Measurements from ENCODE around the gene STK25.
"Not testable (repeated sequence)": the region's sequence is repeated elsewhere in the genome, so short reads cannot be mapped to it uniquely, and the experiment has no call there.

Gene STK25

GRCh38 chr2:241507430-241508239 lies 749 bp downstream of the STK25 start:
- peak; percentile 62 for DNase-seq

- no peak for DNase-seq
Observed at GRCh38 chr2:241506793-241507429, 1.5 kb downstream of the STK25 start.

DNA sequence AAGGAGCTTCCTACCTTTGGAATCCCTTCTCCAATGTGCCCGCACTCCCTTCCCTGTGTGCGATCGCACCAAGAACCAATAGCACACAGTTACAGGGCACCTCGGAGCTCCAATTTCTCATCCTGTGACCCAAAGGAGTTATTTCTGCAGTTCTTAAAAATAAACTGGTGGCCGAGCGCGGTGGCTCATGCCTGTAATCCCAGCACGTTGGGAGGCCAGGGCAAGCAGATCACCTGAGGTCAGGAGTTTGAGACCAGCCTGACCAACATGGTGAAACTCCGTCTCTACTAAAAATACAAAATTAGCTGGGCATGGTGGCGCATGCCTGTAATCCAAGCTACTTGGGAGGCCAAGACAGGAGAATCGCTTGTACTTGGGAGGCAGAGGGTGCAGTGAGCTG lies 2.1 kb downstream of the STK25 start:
- DNase-seq: not testable (repeated sequence)

DNA sequence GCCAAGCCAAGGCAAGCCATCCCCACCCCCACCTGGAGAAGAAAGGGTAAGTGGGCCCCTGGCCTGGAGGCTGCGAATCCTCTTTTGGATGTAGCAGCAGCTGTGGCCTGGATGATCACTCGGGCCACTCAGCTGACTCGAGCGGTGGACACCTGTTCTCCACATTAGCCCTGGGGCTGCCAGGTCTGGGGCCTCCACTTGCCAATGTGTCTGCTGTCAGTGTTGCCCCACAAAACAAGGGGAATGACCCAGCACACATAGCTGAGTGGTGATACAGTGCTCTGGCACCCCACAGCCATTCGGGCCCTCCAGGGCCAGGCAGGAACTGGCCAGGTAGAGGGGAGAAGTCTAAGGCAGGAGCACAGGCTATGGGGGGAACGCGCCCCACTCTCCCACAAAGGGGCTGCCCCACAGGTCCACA lies 2.6 kb downstream of the STK25 start:
- no peak for DNase-seq

DNA sequence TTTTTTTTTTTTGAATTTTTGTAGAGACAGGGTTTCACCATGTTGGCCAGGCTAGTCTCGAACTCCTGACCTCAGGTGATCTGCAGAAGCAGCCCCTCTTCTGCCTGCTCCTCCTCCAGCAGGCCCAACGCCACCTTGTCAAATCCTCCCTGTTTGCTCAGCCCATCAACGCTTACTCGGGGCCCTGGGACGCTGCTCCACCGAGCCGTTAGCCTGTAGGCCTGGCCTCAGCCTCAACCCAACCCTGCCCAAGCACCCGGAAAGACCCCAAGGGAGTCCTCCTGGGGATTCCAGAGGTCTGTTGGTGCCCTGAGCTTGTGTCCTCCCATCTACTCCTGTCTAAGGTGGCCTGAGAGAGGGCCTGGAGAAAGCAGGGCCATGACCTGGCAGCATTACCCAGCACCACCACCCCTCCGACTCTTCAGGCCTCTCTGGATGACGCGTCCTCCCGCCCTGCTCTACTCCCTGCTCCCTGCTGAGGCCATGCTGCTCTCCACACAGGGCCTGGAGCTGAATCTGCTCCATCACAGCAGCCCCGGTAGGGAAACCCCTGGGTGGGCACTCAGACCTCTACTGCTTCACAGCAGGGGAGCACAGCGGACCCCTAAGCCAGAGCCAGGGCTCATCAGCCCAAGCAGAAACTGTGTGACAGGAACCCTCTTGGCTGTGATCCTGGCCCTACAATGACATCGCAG lies 3.2 kb downstream of the STK25 start:
- DNase-seq: no peak

DNA sequence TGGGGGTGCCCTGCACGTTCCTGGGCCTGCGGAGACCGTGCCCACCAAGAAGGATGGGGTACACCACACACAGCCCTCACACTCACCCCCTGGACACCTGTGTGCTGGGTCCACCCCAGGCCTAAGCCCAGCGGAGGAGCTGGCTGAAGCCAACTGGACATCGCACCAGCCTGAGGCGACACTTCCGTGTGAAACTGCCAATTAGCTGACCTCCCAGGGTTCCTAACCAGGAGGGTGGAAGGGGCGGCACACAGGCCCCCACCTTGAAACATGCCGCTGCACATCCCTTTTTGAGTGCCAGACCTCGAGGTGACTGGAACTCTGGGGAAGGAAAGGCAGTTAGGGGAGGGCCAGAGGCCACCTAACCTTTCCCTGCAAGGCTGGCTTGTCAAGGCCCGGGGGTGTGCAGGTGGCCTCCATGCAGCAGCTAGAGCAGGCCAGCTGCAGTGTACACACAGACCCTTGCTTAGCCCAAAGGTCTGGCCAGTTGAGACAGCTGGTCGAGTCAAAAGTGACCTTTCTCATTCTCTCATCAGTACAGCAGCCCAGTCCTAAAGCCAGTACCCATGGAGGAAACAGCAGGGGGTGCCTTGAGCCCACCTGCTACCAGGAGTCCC lies 4.5 kb downstream of the STK25 start:
- no peak for DNase-seq

DNA sequence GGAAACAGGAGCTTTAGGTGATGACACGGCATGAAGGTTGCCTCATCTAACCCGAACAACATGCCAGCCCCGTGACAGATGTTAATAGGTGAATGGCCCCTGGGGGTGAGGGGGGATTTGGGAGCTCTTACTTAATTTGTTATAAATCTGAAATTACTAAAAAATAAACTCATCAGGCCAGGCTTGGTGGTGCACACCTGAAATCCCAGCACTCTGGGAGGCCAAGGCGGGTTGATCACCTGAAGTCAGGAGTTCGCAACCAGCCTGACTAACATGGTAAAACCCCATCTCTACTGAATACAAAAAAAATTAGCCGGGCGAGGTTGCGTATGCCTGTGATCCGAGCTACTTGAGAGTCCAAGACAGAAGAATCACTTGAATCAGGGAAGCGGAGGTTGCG lies 6.1 kb downstream of the STK25 start:
- DNase-seq: no peak

DNA sequence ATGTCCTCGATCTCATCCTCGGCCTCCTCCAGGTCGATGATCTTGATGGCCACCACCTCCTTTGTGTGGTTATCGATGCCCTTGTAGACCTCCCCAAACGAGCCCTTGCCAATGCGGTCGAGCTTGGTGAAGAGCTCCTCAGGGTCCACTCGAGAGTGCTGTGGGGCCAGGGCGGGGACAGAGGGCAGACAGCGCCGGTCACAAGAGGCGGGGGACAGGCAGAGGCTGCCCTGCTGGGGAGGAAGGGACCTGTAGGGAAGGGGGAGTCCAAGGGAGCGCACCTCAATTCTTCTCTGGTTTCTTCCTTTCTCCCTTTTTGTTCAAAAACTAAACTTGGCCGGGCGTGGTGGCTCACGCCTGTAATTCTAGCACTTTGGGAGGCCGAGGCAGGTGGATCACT lies 6.8 kb downstream of the STK25 start:
- DNase-seq: no peak

DNA sequence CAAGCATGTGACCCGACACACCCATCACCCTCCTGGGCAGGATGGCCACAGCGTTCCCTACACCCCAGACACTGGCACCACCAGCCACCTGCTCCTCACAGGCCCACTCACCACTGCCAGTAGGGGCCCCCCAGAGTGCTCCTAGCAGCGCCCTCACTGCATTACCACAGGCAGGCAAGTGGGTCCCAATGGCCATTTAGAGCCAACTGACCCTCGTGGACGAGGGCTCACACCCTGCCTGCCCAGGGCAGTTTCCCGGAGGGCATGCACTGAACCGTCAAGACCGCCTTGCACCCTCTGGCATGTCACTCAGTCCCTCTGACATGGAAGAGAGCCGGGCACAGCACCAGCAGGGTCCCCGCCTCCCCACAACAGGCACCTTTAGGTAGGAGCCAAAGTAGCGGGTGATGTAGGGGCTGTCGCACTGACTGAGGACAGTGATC lies 7.3 kb downstream of the STK25 start:
- no peak for DNase-seq

- DNase-seq: no peak
Observed at GRCh38 chr2:241500431-241500975, 7.9 kb downstream of the STK25 start.

DNA sequence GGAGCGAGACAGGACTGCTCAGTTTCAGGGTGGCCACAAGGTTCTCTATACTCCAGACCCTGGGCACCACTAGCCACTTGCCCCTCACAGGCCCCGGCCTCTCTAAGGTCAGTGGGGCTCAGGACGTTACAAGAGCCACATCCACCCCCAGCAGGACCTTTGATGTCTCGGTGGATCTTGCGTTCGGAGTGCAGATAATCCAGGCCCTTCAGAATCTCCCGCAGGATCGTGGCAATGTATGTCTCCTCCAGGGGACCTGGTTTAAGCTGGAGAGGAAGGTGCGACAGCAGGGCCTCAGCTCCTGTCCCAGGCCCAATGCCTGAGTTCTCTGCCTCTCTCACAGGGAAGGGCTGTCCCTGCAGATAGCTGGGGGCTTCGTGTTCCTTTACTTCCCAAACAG lies 8.4 kb downstream of the STK25 start:
- DNase-seq: no peak

- DNase-seq: no peak
Observed at GRCh38 chr2:241499146-241499965, 9.0 kb downstream of the STK25 start.

DNA sequence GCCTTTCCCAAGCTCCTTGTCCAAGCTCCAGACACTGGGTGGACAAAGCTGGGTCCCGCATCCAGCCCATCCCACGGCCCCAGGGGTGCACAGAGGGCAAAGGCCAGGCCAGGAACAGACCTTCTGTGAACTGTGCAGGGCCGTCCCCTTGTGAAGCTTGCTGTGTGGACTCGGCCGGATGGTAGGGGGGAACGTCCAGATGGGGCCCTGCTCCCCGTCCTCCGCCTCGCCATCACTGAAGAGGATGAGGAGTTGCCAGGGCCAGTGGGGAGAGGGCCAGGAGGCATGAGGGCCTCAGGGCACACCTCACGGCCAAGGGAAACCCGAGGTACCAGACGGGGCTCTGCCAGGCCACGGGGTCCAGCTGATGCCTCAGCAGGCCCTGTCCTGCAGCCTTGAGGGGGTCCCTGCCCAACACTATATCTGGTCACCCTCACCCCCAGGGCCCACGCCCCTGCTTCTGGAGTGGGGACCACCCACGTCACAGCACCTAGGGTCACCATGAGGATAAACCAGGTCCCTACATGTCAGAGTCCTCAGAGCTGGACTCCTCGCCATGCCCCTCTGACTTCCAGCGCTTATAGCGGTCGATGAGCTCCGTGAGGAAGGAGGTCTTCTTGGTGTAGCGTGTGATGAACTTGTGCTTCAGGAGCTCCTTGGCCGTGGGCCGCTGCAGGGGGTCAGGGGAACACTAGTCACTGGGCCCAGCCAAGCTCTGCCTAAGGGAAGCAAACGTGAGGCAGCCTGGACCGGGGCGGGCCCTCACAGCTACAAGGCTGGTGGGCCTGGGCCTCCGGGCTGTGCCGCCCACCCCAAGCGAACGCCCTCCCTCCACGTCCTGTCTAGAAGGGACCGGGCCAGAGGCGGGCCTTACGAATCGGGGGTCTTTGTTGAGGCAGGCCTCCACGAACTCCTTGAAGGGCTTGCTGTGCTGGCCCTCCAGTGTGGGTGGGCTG lies 10.0 kb downstream of the STK25 start:
- no peak for DNase-seq

GRCh38 chr2:241496904-241497877 lies 11.2 kb downstream of the STK25 start:
- DNase-seq: no peak

- no peak for DNase-seq
Observed at GRCh38 chr2:241496003-241496707, 12.2 kb downstream of the STK25 start.

GRCh38 chr2:241495172-241496002 lies 13.0 kb downstream of the STK25 start:
- no peak for DNase-seq

GRCh38 chr2:241494311-241494908 lies 14.0 kb downstream of the STK25 start:
- DNase-seq: no peak

- no peak for DNase-seq
Observed at GRCh38 chr2:241493092-241493491, 15.3 kb downstream of the STK25 start.
